HG02973 (cell line): ENCODE measurements around the gene NDUFA12.

ENCODE experiments used
- ATAC-seq: cut with Tn5 transposase; IDR thresholded peaks from one replicate; pipeline ENCODE4 v1.9.1; 2021; ENCODE audit warnings: moderate library complexity; ENCODE audit not compliant: unreplicated experiment

NDUFA12 gene

GRCh38 chr12:94982456-94982855 is 21.0 kb downstream of the NDUFA12 start:
- ATAC-seq, result no peak

GRCh38 chr12:94980577-94980976 is 22.9 kb downstream of the NDUFA12 start:
- no peak for ATAC-seq

GRCh38 chr12:94979941-94980340 is 23.6 kb downstream of the NDUFA12 start:
- ATAC-seq, result no peak

- ATAC-seq, result no peak
Observed at GRCh38 chr12:94977766-94978468, 25.6 kb downstream of the NDUFA12 start.

GRCh38 chr12:94973221-94973620 is 30.3 kb downstream of the NDUFA12 start:
- no peak for ATAC-seq

- ATAC-seq, result no peak
Observed at GRCh38 chr12:94972795-94973194, 30.7 kb downstream of the NDUFA12 start.

- no peak for ATAC-seq
Observed at GRCh38 chr12:94971923-94972322, 31.6 kb downstream of the NDUFA12 start.

- no peak for ATAC-seq
Observed at GRCh38 chr12:94970560-94970959, 32.9 kb downstream of the NDUFA12 start.

GRCh38 chr12:94969424-94969823 is 34.1 kb downstream of the NDUFA12 start:
- no peak for ATAC-seq

GRCh38 chr12:94965982-94966630 is 37.4 kb downstream of the NDUFA12 start:
- ATAC-seq, result no peak

GRCh38 chr12:94963649-94964048 is 39.8 kb downstream of the NDUFA12 start:
- no peak for ATAC-seq

GRCh38 chr12:94962670-94963069 is 40.8 kb downstream of the NDUFA12 start:
- no peak for ATAC-seq

GRCh38 chr12:94961911-94962310 is 41.6 kb downstream of the NDUFA12 start:
- no peak for ATAC-seq

- no peak for ATAC-seq
Observed at GRCh38 chr12:94961256-94961824, 42.2 kb downstream of the NDUFA12 start.

GRCh38 chr12:94957006-94957405 is 46.5 kb downstream of the NDUFA12 start:
- ATAC-seq, result no peak

- no peak for ATAC-seq
Observed at GRCh38 chr12:94954948-94955592, 48.4 kb downstream of the NDUFA12 start.

GRCh38 chr12:94954029-94954685 is 49.3 kb downstream of the NDUFA12 start:
- ATAC-seq, result no peak

GRCh38 chr12:94952325-94952724 is 51.2 kb downstream of the NDUFA12 start:
- ATAC-seq, result no peak

GRCh38 chr12:94951071-94951934 is 52.2 kb downstream of the NDUFA12 start:
- no peak for ATAC-seq

GRCh38 chr12:94948232-94948810 is 55.2 kb downstream of the NDUFA12 start:
- no peak for ATAC-seq
